GM23338 (cell line): ENCODE results near the gene ARHGAP10.

Source experiments
- CREB1 ChIP-seq: fragments of 250-450 bp; sonication (Bioruptor Pico); IDR thresholded peaks from 2 replicates; pipeline ENCODE4 v1.5.0; 2020; ENCODE audit warnings: low read depth, mild to moderate bottlenecking, moderate library complexity
- EZH2 ChIP-seq: fragments of 200-600 bp; sonication (generic); IDR thresholded peaks from one replicate; pipeline ENCODE4 v1.8.0; 2017; ENCODE audit warnings: antibody characterized with exemption, mild to moderate bottlenecking, low read depth; ENCODE audit not compliant: unreplicated experiment
- EZH2phosphoT487 ChIP-seq: fragments of 200-600 bp; sonication (generic); IDR thresholded peaks from one replicate; pipeline ENCODE4 v1.8.1; 2018; ENCODE audit warnings: antibody characterized with exemption; ENCODE audit not compliant: unreplicated experiment
- JUNB ChIP-seq: IDR thresholded peaks from one replicate; pipeline ENCODE4 v1.6.1; 2016; ENCODE audit warnings: antibody characterized with exemption; ENCODE audit not compliant: unreplicated experiment
- NANOG ChIP-seq: IDR thresholded peaks from 2 replicates; pipeline ENCODE4 v1.6.1; 2016; ENCODE audit warnings: antibody characterized with exemption, borderline replicate concordance
- POLR2AphosphoS5 ChIP-seq: IDR thresholded peaks from 2 replicates; pipeline ENCODE4 v1.6.1; 2016; ENCODE audit warnings: antibody characterized with exemption, low read depth
- STAT1 ChIP-seq: IDR thresholded peaks from one replicate; pipeline ENCODE4 v1.6.1; 2016; ENCODE audit warnings: antibody characterized with exemption; ENCODE audit not compliant: unreplicated experiment
- ZNF114 ChIP-seq: fragments of 250-450 bp; sonication (Bioruptor Pico); IDR thresholded peaks from 2 replicates; pipeline ENCODE4 v1.5.0; 2020; ENCODE audit warnings: mild to moderate bottlenecking, moderate library complexity
- ZNF331 ChIP-seq: fragments of 250-450 bp; sonication (Bioruptor Pico); IDR thresholded peaks from 2 replicates; pipeline ENCODE4 v1.5.0; 2020; ENCODE audit warnings: low read depth, mild to moderate bottlenecking, moderate library complexity
- TF ChIP-seq, protein P1 (sequence below), 2 experiments: fragments of 200-600 bp in 1 of 2; sonication (generic) in 1 of 2; conservative IDR thresholded peaks; 2 replicates each; pipeline versions ENCODE4 v1.5.1 to v1.6.1; 2016 to 2017; ENCODE audit warnings: antibody characterized with exemption in 2 of 2, low read depth in 2 of 2, mild to moderate bottlenecking in 2 of 2, moderate library complexity in 1 of 2
- TF ChIP-seq, protein P2 (sequence below): fragments of 250-450 bp; sonication (Bioruptor Pico); IDR thresholded peaks from 2 replicates; pipeline ENCODE4 v1.5.0; 2020; ENCODE audit warnings: mild to moderate bottlenecking, moderate library complexity
- TF ChIP-seq, protein P3 (sequence below): IDR thresholded peaks from one replicate; pipeline ENCODE4 v1.6.1; 2018; ENCODE audit warnings: antibody characterized with exemption; ENCODE audit not compliant: unreplicated experiment
- TF ChIP-seq, protein P4 (sequence below): IDR thresholded peaks from 2 replicates; pipeline ENCODE4 v1.6.1; 2016; ENCODE audit warnings: antibody characterized with exemption

DNA sequence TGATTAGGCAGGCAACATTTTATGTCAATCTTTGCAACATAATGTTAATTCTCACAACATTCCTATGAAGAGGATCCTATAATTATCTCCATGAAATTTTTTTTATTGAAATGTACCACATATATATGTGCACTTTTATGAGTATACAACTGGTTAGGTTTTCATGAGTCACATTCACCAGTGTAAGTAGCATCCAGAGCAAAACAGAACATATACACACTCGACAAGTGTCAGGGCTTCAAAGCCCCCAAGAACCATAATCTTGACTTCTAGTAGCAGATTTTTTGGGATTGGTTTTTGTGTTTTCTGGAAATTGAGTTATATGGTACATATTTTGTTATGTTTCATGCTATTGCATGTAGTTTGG, 62.4 kb downstream of the ARHGAP10 start:
- TF ChIP-seq, protein P1, sequence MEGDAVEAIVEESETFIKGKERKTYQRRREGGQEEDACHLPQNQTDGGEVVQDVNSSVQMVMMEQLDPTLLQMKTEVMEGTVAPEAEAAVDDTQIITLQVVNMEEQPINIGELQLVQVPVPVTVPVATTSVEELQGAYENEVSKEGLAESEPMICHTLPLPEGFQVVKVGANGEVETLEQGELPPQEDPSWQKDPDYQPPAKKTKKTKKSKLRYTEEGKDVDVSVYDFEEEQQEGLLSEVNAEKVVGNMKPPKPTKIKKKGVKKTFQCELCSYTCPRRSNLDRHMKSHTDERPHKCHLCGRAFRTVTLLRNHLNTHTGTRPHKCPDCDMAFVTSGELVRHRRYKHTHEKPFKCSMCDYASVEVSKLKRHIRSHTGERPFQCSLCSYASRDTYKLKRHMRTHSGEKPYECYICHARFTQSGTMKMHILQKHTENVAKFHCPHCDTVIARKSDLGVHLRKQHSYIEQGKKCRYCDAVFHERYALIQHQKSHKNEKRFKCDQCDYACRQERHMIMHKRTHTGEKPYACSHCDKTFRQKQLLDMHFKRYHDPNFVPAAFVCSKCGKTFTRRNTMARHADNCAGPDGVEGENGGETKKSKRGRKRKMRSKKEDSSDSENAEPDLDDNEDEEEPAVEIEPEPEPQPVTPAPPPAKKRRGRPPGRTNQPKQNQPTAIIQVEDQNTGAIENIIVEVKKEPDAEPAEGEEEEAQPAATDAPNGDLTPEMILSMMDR (conservative IDR thresholded peaks at IDR 0.05; ENCODE audit: low read depth in 2 of 2) = no peak
- TF ChIP-seq ZNF114 (CRISPR knock-in tag) = no peak
- TF ChIP-seq EZH2phosphoT487 = no peak
- TF ChIP-seq EZH2 = no peak
- TF ChIP-seq, protein P2, sequence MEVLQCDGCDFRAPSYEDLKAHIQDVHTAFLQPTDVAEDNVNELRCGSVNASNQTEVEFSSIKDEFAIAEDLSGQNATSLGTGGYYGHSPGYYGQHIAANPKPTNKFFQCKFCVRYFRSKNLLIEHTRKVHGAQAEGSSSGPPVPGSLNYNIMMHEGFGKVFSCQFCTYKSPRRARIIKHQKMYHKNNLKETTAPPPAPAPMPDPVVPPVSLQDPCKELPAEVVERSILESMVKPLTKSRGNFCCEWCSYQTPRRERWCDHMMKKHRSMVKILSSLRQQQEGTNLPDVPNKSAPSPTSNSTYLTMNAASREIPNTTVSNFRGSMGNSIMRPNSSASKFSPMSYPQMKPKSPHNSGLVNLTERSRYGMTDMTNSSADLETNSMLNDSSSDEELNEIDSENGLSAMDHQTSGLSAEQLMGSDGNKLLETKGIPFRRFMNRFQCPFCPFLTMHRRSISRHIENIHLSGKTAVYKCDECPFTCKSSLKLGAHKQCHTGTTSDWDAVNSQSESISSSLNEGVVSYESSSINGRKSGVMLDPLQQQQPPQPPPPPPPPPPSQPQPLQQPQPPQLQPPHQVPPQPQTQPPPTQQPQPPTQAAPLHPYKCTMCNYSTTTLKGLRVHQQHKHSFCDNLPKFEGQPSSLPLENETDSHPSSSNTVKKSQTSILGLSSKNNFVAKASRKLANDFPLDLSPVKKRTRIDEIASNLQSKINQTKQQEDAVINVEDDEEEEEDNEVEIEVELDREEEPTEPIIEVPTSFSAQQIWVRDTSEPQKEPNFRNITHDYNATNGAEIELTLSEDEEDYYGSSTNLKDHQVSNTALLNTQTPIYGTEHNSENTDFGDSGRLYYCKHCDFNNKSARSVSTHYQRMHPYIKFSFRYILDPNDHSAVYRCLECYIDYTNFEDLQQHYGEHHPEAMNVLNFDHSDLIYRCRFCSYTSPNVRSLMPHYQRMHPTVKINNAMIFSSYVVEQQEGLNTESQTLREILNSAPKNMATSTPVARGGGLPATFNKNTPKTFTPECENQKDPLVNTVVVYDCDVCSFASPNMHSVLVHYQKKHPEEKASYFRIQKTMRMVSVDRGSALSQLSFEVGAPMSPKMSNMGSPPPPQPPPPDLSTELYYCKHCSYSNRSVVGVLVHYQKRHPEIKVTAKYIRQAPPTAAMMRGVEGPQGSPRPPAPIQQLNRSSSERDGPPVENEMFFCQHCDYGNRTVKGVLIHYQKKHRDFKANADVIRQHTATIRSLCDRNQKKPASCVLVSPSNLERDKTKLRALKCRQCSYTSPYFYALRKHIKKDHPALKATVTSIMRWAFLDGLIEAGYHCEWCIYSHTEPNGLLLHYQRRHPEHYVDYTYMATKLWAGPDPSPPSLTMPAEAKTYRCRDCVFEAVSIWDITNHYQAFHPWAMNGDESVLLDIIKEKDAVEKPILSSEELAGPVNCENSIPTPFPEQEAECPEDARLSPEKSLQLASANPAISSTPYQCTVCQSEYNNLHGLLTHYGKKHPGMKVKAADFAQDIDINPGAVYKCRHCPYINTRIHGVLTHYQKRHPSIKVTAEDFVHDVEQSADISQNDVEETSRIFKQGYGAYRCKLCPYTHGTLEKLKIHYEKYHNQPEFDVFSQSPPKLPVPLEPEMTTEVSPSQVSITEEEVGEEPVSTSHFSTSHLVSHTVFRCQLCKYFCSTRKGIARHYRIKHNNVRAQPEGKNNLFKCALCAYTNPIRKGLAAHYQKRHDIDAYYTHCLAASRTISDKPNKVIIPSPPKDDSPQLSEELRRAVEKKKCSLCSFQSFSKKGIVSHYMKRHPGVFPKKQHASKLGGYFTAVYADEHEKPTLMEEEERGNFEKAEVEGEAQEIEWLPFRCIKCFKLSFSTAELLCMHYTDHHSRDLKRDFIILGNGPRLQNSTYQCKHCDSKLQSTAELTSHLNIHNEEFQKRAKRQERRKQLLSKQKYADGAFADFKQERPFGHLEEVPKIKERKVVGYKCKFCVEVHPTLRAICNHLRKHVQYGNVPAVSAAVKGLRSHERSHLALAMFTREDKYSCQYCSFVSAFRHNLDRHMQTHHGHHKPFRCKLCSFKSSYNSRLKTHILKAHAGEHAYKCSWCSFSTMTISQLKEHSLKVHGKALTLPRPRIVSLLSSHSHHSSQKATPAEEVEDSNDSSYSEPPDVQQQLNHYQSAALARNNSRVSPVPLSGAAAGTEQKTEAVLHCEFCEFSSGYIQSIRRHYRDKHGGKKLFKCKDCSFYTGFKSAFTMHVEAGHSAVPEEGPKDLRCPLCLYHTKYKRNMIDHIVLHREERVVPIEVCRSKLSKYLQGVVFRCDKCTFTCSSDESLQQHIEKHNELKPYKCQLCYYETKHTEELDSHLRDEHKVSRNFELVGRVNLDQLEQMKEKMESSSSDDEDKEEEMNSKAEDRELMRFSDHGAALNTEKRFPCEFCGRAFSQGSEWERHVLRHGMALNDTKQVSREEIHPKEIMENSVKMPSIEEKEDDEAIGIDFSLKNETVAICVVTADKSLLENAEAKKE (CRISPR knock-in tag) = no peak
- no peak for TF ChIP-seq NANOG
- TF ChIP-seq, protein P3, sequence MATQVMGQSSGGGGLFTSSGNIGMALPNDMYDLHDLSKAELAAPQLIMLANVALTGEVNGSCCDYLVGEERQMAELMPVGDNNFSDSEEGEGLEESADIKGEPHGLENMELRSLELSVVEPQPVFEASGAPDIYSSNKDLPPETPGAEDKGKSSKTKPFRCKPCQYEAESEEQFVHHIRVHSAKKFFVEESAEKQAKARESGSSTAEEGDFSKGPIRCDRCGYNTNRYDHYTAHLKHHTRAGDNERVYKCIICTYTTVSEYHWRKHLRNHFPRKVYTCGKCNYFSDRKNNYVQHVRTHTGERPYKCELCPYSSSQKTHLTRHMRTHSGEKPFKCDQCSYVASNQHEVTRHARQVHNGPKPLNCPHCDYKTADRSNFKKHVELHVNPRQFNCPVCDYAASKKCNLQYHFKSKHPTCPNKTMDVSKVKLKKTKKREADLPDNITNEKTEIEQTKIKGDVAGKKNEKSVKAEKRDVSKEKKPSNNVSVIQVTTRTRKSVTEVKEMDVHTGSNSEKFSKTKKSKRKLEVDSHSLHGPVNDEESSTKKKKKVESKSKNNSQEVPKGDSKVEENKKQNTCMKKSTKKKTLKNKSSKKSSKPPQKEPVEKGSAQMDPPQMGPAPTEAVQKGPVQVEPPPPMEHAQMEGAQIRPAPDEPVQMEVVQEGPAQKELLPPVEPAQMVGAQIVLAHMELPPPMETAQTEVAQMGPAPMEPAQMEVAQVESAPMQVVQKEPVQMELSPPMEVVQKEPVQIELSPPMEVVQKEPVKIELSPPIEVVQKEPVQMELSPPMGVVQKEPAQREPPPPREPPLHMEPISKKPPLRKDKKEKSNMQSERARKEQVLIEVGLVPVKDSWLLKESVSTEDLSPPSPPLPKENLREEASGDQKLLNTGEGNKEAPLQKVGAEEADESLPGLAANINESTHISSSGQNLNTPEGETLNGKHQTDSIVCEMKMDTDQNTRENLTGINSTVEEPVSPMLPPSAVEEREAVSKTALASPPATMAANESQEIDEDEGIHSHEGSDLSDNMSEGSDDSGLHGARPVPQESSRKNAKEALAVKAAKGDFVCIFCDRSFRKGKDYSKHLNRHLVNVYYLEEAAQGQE = no peak
- TF ChIP-seq POLR2AphosphoS5 = no peak
- TF ChIP-seq CREB1 (CRISPR knock-in tag) = no peak
- TF ChIP-seq, protein P4, sequence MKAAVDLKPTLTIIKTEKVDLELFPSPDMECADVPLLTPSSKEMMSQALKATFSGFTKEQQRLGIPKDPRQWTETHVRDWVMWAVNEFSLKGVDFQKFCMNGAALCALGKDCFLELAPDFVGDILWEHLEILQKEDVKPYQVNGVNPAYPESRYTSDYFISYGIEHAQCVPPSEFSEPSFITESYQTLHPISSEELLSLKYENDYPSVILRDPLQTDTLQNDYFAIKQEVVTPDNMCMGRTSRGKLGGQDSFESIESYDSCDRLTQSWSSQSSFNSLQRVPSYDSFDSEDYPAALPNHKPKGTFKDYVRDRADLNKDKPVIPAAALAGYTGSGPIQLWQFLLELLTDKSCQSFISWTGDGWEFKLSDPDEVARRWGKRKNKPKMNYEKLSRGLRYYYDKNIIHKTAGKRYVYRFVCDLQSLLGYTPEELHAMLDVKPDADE = no peak
- no peak for TF ChIP-seq JUNB
- no peak for TF ChIP-seq STAT1
- TF ChIP-seq ZNF331 (CRISPR knock-in tag) = no peak
